Measurements from ENCODE around the gene CERS6. TPM values are rescaled to one million over a fixed set of nuclear protein-coding genes. Genes with fewer than 3 reads are reported as not detected.

Gene CERS6
- polyA plus RNA-seq, 3 donors: 7.6 to 17.7 (median 15.6) TPM

DNA sequence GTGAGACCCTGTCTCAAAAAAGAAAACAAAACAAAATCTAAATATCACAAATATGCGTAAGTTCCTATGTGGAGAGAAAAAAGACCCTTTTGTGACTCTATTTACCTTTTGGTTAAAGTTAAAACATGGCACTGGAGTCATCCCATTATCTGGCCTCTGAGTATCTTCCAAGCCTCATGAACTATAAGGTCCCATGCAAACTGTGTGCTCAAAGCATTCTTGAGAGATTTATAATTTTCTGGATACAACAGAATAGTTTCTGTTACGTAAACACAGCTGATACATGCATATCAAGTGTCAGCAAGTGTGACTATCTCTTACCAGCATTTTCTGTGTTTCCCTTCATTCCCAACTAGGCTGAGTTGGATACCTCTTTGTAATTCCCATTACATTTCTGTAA, 337.5 kb downstream of the CERS6 start:
- Histone ChIP-seq H3K36me3 (replicated peaks in 1 of 2; ENCODE audit: control insufficient read depth in 1 of 2, insufficient read depth in 2 of 2, low read length in 2 of 2) (no peaks in the 10 kb centered on the region), H3K9me3 (replicated peaks in 1 of 2; ENCODE audit: control insufficient read depth in 1 of 2, insufficient read depth in 1 of 2, low read length in 2 of 2) (no peaks in the 10 kb centered on the region), H3K27me3 (ENCODE audit: control insufficient read depth in 2 of 2, insufficient read depth in 2 of 2, low read length in 2 of 2) (no peaks in the 10 kb centered on the region), H3K4me2 (replicated peaks; ENCODE audit: extremely low read depth, low read length, poor library complexity, severe bottlenecking) (no peak overlapping the region), H3K9ac (ENCODE audit: insufficient read depth, low read length, poor library complexity, severe bottlenecking) (no peak overlapping the region), H2AFZ (ENCODE audit: insufficient read depth, low read depth, low read length, poor library complexity, severe bottlenecking) (no peak overlapping the region), H4K20me1 (ENCODE audit: insufficient read depth, low read length) (no peaks in the 10 kb centered on the region), H3K27ac (ENCODE audit: low read depth in 1 of 2, low read length in 2 of 2) (no peak overlapping the region), H3K79me2 (ENCODE audit: insufficient read depth, low read length) (no peaks in the 10 kb centered on the region), H3K4me3 (replicated peaks in 1 of 3; ENCODE audit: low read depth in 2 of 3, low read length in 3 of 3) (no peak overlapping the region), H3K4me1 (ENCODE audit: control insufficient read depth in 1 of 2, insufficient read depth in 2 of 2, low read length in 2 of 2) (no peaks in the 10 kb centered on the region)
- Mint-ChIP-seq H3K27ac (no peak overlapping the region), H3K4me3 (no peak overlapping the region), H3K36me3 (no peaks in the 10 kb centered on the region), H3K9me3 (peaks cover 0 to 4% (median 0%) of the 10 kb centered on the region in 7 donors), H3K27me3 (ENCODE audit: low read depth in 3 of 3) (peaks cover 0 to 1% (median 0%) of the 10 kb centered on the region in 3 donors), H3K4me1 (no peaks in the 10 kb centered on the region)
- intact Hi-C loops (cut with micrococcal nuclease): no loop called here
- no CpG with 5 or more reads among the region's 2 CpGs for WGBS (ENCODE audit: insufficient coverage)
- no peak for DNase-seq
- TF ChIP-seq, protein P1, sequence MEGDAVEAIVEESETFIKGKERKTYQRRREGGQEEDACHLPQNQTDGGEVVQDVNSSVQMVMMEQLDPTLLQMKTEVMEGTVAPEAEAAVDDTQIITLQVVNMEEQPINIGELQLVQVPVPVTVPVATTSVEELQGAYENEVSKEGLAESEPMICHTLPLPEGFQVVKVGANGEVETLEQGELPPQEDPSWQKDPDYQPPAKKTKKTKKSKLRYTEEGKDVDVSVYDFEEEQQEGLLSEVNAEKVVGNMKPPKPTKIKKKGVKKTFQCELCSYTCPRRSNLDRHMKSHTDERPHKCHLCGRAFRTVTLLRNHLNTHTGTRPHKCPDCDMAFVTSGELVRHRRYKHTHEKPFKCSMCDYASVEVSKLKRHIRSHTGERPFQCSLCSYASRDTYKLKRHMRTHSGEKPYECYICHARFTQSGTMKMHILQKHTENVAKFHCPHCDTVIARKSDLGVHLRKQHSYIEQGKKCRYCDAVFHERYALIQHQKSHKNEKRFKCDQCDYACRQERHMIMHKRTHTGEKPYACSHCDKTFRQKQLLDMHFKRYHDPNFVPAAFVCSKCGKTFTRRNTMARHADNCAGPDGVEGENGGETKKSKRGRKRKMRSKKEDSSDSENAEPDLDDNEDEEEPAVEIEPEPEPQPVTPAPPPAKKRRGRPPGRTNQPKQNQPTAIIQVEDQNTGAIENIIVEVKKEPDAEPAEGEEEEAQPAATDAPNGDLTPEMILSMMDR (IDR thresholded peaks at IDR 0.05): no peak

DNA sequence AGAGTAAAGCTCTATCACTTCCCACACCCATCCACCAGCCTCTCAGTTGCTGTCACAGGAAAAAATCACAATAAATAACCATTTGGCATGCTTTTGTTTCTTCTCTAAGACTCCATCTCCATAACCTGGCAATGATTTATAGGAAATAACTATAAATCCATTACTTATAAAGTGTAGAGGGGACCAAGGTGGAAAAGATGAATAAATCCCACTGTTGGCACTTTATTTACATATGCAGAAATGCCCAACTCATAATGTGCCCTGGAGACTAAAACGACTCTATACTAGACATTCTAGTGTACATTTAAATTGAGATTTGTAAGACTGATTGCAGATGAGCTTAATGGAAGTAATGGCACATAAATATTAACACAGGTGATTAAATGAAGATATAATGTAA, 338.9 kb downstream of the CERS6 start:
- intact Hi-C loops (cut with micrococcal nuclease): no loop called here
- Histone ChIP-seq H3K4me2 (replicated peaks; ENCODE audit: extremely low read depth, low read length, poor library complexity, severe bottlenecking) (no peak overlapping the region), H4K20me1 (ENCODE audit: insufficient read depth, low read length) (no peaks in the 10 kb centered on the region), H3K9me3 (replicated peaks in 1 of 2; ENCODE audit: control insufficient read depth in 1 of 2, insufficient read depth in 1 of 2, low read length in 2 of 2) (no peaks in the 10 kb centered on the region), H3K9ac (ENCODE audit: insufficient read depth, low read length, poor library complexity, severe bottlenecking) (no peak overlapping the region), H2AFZ (ENCODE audit: insufficient read depth, low read depth, low read length, poor library complexity, severe bottlenecking) (no peak overlapping the region), H3K36me3 (replicated peaks in 1 of 2; ENCODE audit: control insufficient read depth in 1 of 2, insufficient read depth in 2 of 2, low read length in 2 of 2) (no peaks in the 10 kb centered on the region), H3K79me2 (ENCODE audit: insufficient read depth, low read length) (no peaks in the 10 kb centered on the region), H3K4me3 (replicated peaks in 1 of 3; ENCODE audit: low read depth in 2 of 3, low read length in 3 of 3) (no peak overlapping the region), H3K4me1 (ENCODE audit: control insufficient read depth in 1 of 2, insufficient read depth in 2 of 2, low read length in 2 of 2) (no peaks in the 10 kb centered on the region), H3K27ac (ENCODE audit: low read depth in 1 of 2, low read length in 2 of 2) (no peak overlapping the region), H3K27me3 (ENCODE audit: control insufficient read depth in 2 of 2, insufficient read depth in 2 of 2, low read length in 2 of 2) (no peaks in the 10 kb centered on the region)
- TF ChIP-seq, protein P1 (IDR thresholded peaks at IDR 0.05): no peak
- no peak overlapping the region for H3K4me3 Mint-ChIP-seq
- H3K36me3 Mint-ChIP-seq: no peaks in the 10 kb centered on the region
- peaks cover 0 to 3% (median 0%) of the 10 kb centered on the region in 7 donors for H3K9me3 Mint-ChIP-seq
- DNase-seq: no peak
- H3K4me1 Mint-ChIP-seq: no peaks in the 10 kb centered on the region
- no CpG with 5 or more reads among the region's 1 CpG for WGBS (ENCODE audit: insufficient coverage)
- H3K27ac Mint-ChIP-seq: no peak overlapping the region
- H3K27me3 Mint-ChIP-seq (ENCODE audit: low read depth in 3 of 3): peaks cover 0 to 1% (median 0%) of the 10 kb centered on the region in 3 donors
